HCT116 (cell line): Measurements from ENCODE around the gene PLS3.
A peak's percentile ranks its signal among the peaks of the same experiment; 100 is the strongest.

Source experiments
- FOSL1 ChIP-seq: IDR thresholded peaks from 2 replicates; pipeline ENCODE4 v1.6.1; 2012; ENCODE audit warnings: low read depth
- TF ChIP-seq, protein P1 (sequence below), 3 experiments: fragments of 200-600 bp in 1 of 3; sonication (generic) in 1 of 3; IDR thresholded peaks in 2 of 3; conservative IDR thresholded peaks in 1 of 3; 2 replicates each; pipeline ENCODE4 v1.5.1; 2012 to 2017; ENCODE audit warnings: low read depth in 2 of 3, low read length in 2 of 3, antibody characterized with exemption in 1 of 3, borderline replicate concordance in 1 of 3, control low read depth in 1 of 3, mild to moderate bottlenecking in 1 of 3, mixed read lengths in 1 of 3, mixed run types in 1 of 3, moderate library complexity in 1 of 3; ENCODE audit not compliant: insufficient read depth in 1 of 3
- TF ChIP-seq, protein P2 (sequence below): IDR thresholded peaks from 2 replicates; pipeline ENCODE4 v1.6.1; 2011; ENCODE audit warnings: mild to moderate bottlenecking, low read length, moderate library complexity; ENCODE audit not compliant: insufficient replicate concordance; ENCODE audit errors: extremely low read depth

DNA sequence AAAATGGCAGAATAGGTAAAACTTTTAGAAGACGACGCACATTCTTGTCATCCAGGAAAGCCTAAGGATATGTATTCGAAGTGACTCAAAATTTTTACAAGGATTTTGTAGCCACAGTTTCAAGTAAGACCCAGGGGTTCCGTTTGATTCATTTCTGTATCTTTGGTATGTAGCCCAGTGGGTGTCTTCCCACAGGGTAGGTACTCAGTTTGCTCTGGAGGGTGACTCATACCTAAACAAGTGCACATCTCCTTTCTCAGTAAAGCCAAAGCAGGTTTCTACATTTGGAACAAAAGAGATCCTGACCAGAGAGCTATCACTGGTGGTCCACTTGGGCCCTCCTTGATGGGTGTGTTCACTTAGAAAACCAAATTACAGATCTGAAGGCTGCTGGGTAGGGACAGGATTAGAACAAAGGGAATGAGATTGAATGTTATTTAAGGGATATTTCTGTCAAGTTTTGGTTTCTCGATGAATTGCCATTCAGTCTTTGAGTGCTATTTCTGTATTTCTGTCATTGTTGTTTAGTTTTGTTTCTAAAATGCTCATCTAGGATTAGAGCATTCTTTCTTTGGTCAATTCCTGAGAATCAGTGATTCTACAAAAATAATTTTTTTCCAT is 56.1 kb downstream of the PLS3 start:
- TF ChIP-seq, protein P1, sequence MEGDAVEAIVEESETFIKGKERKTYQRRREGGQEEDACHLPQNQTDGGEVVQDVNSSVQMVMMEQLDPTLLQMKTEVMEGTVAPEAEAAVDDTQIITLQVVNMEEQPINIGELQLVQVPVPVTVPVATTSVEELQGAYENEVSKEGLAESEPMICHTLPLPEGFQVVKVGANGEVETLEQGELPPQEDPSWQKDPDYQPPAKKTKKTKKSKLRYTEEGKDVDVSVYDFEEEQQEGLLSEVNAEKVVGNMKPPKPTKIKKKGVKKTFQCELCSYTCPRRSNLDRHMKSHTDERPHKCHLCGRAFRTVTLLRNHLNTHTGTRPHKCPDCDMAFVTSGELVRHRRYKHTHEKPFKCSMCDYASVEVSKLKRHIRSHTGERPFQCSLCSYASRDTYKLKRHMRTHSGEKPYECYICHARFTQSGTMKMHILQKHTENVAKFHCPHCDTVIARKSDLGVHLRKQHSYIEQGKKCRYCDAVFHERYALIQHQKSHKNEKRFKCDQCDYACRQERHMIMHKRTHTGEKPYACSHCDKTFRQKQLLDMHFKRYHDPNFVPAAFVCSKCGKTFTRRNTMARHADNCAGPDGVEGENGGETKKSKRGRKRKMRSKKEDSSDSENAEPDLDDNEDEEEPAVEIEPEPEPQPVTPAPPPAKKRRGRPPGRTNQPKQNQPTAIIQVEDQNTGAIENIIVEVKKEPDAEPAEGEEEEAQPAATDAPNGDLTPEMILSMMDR (IDR thresholded peaks at IDR 0.05 in 2 of 3, conservative IDR thresholded peaks at IDR 0.05 in 1 of 3; ENCODE audit: borderline replicate concordance in 1 of 3, insufficient read depth in 1 of 3, low read depth in 2 of 3, low read length in 2 of 3), result no peak
- TF ChIP-seq FOSL1, result peak; percentile 52; the same call in 1 of the 2 replicates
- TF ChIP-seq, protein P2, sequence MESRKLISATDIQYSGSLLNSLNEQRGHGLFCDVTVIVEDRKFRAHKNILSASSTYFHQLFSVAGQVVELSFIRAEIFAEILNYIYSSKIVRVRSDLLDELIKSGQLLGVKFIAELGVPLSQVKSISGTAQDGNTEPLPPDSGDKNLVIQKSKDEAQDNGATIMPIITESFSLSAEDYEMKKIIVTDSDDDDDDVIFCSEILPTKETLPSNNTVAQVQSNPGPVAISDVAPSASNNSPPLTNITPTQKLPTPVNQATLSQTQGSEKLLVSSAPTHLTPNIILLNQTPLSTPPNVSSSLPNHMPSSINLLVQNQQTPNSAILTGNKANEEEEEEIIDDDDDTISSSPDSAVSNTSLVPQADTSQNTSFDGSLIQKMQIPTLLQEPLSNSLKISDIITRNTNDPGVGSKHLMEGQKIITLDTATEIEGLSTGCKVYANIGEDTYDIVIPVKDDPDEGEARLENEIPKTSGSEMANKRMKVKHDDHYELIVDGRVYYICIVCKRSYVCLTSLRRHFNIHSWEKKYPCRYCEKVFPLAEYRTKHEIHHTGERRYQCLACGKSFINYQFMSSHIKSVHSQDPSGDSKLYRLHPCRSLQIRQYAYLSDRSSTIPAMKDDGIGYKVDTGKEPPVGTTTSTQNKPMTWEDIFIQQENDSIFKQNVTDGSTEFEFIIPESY, result no peak
